K562 (cell line): ENCODE results near the gene SOCS3. TPM values are rescaled to one million over a fixed set of nuclear protein-coding genes. Genes with fewer than 3 reads are reported as not detected.
A peak's percentile ranks its signal among the peaks of the same experiment; 100 is the strongest.

ENCODE experiments used
- BCOR ChIP-seq: fragments of 450-650 bp; IDR thresholded peaks from 2 replicates; pipeline ENCODE4 v1.6.1; 2016
- CBX8 ChIP-seq: fragments of 200-600 bp; sonication (generic); IDR thresholded peaks from 2 replicates; pipeline ENCODE4 v1.6.1; 2012; ENCODE audit warnings: borderline replicate concordance, mixed run types, low read depth, mild to moderate bottlenecking, moderate library complexity, mixed read lengths, low read length, control low read depth, inconsistent platforms; ENCODE audit not compliant: poor library complexity, severe bottlenecking; ENCODE audit errors: extremely low read depth
- HNRNPL ChIP-seq: fragments of 200-400 bp; formaldehyde crosslinking; IDR thresholded peaks from 2 replicates; pipeline ENCODE4 v1.6.1; 2017; ENCODE audit warnings: low read depth, mild to moderate bottlenecking, low read length
- MAX ChIP-seq: sonication (generic); formaldehyde crosslinking; IDR thresholded peaks from 2 replicates; pipeline ENCODE4 v1.9.0; 2022; ENCODE audit warnings: mild to moderate bottlenecking, missing genetic modification reagents
- ZNF133 ChIP-seq: fragments of 250-450 bp; sonication (Bioruptor Pico); IDR thresholded peaks from 2 replicates; pipeline ENCODE4 v1.4.0; 2020; ENCODE audit warnings: mild to moderate bottlenecking
- polyA plus RNA-seq, 8 experiments: library from polyadenylated mRNA; depleted of rRNA in 4 of 8; stranded (reverse) in 5 of 8; unstranded in 3 of 8; fragments of >200 nt; fragmentation: Nextera tagmentation in 2 of 8; fragmentation: Illumina TruSeq in 1 of 8; extraction: Ambion mirVana in 2 of 8; extraction: Trizol in 1 of 8; gene quantifications; 2 replicates each; pipeline versions ENCODE4 v1.2.1 to v1.2.3, GENCODE V29; 2011 to 2014; ENCODE audit warnings: inconsistent platforms in 1 of 8, missing spikeins in 1 of 8
- total RNA-seq, 7 experiments: library from RNA; depleted of rRNA in 6 of 7; stranded (reverse); fragments of >200 nt in 6 of 7; fragmentation: Illumina TruSeq in 2 of 7; extraction: Trizol in 2 of 7; gene quantifications; 2 replicates each; pipeline versions ENCODE4 v1.2.1 to v1.2.3, GENCODE V29; 2011 to 2021; ENCODE audit warnings: low replicate concordance in 1 of 7
- TF ChIP-seq, protein P1 (sequence below), 2 experiments: IDR thresholded peaks; 2 replicates each; pipeline ENCODE4 v1.6.1; 2012; ENCODE audit warnings: improper control_type of control experiment in 2 of 2, low read depth in 2 of 2, low read length in 2 of 2, borderline replicate concordance in 1 of 2

The SOCS3 gene
- total and polyA plus RNA-seq, 9 of the 15 experiments (the other 6 are each of a cell fraction or from before 2014, with no cell fraction given) = 0.56 to 38.9 (median 13.7) TPM

DNA sequence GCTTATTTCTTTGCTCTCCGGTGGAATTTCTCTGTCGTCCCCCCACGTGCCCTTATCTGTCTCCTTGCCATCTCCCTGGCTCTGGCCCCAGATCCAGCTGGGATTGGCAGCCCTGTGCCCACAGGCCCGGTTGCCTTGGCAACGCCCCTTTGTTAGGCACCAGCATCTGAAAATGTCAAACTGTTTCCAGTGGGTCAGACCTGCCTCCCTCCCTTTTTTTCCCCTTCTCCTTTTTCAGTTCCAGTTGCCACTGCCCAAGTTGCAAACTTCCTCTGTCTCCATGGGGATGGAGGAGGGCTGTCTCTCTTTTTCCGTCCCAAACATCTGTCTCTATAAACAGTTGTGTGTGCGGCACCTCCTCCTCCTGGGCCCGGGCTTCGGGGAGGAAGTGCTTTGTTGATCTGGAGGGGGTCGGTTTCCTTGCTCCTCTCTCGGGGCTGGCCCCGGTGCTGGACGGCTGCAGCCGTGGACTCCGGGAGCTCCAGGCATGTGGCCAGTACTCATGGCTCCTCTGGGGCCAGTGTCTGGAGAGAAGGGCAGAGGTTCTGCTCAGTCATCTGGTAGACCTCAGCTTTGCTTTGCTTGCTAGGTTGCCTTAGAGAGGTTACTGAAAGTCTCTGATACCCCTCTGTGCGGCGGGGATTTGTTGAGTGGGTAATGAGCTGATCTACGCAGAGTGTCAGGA lies 35.3 kb downstream of the SOCS3 start (continued):
- no peak for TF ChIP-seq CBX8
- TF ChIP-seq BCOR = no peak
- TF ChIP-seq MAX = 0 out of 2 replicates have a peak, but pooled peaks have one; percentile 29
- no peak for TF ChIP-seq ZNF133
- TF ChIP-seq, protein P1, sequence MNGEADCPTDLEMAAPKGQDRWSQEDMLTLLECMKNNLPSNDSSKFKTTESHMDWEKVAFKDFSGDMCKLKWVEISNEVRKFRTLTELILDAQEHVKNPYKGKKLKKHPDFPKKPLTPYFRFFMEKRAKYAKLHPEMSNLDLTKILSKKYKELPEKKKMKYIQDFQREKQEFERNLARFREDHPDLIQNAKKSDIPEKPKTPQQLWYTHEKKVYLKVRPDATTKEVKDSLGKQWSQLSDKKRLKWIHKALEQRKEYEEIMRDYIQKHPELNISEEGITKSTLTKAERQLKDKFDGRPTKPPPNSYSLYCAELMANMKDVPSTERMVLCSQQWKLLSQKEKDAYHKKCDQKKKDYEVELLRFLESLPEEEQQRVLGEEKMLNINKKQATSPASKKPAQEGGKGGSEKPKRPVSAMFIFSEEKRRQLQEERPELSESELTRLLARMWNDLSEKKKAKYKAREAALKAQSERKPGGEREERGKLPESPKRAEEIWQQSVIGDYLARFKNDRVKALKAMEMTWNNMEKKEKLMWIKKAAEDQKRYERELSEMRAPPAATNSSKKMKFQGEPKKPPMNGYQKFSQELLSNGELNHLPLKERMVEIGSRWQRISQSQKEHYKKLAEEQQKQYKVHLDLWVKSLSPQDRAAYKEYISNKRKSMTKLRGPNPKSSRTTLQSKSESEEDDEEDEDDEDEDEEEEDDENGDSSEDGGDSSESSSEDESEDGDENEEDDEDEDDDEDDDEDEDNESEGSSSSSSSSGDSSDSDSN (IDR thresholded peaks at IDR 0.05; ENCODE audit: borderline replicate concordance in 1 of 2, low read depth in 2 of 2, low read length in 2 of 2) = 0 out of 4 replicates have a peak, but pooled peaks of 1 of the 2 experiments have one; percentile 36
- 0 out of 2 replicates have a peak, but pooled peaks have one; percentile 26 for TF ChIP-seq HNRNPL
